ELR (cell line): Measurements from ENCODE around the gene GTF2A1.
A peak's percentile ranks its signal among the peaks of the same experiment; 100 is the strongest.
"Not testable (repeated sequence)": the region's sequence is repeated elsewhere in the genome, so short reads cannot be mapped to it uniquely, and the experiment has no call there.

ENCODE experiments used
- DNase-seq: peaks from one replicate; pipeline ENCODE4 v3.0.0-alpha.2; 2015; ENCODE audit warnings: low read depth

The GTF2A1 gene

DNA sequence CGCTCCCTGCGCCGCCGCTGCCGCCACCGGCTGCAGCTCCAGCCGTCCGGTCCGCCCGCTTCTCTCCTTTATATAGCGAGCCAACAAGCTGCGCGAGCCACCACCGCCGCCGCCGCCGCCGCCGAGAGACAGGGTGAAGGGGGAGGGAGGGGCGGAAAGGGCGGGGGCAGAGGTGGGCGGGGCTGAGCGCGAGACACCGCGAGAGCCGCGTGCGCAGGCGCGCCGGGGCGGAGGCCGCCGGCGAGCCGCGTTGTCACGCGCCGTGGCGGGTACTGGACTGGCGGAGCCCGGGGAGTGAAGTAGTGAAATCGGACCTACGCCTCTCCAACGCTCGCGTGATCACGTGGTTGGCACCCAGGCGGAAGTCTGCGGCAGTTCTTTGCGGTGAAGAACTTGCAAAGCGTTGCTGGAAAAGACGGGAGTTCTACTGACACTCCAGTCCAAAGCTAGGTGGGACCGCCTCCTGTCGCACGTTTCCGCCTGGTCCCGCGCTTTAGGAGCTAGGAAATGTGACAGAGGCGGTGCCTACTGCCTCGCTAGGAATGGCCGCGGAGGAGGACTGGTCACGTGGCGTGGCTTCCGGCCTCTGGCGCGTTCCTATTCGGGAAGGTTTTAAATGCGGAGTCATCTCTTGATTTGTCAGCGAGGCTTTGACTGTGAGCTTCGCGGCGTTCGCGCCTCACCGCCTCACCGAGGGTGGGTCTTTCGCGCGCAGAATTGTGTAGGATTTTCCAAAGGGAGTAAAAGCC lies at the start of gene GTF2A1:
Gene GTF2A1, minus strand, starts transcription at position 130 of the 749 bp plus-strand sequence. CDS start 441 bp downstream, outside the sequence.
- DNase-seq: peak; percentile 94

DNA sequence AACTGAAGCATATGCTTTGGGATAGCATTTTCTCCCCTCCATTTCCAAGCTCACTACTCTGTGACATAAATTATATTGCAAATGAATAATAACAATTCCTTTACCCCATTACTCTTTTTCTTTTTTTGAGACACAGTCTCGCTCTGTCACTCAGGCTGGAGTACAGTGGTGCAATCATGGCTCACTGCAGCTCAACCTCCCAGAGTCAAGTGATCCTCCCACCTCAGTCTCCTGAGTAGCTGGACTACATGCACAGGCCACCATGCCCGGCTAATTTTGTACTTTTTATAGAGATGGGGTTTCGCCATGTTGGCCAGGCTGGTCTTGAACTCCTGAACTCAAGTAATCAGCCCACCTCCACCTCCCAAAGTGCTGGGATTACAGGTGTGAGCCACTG lies 49.2 kb upstream of the GTF2A1 start:
- no peak for DNase-seq

DNA sequence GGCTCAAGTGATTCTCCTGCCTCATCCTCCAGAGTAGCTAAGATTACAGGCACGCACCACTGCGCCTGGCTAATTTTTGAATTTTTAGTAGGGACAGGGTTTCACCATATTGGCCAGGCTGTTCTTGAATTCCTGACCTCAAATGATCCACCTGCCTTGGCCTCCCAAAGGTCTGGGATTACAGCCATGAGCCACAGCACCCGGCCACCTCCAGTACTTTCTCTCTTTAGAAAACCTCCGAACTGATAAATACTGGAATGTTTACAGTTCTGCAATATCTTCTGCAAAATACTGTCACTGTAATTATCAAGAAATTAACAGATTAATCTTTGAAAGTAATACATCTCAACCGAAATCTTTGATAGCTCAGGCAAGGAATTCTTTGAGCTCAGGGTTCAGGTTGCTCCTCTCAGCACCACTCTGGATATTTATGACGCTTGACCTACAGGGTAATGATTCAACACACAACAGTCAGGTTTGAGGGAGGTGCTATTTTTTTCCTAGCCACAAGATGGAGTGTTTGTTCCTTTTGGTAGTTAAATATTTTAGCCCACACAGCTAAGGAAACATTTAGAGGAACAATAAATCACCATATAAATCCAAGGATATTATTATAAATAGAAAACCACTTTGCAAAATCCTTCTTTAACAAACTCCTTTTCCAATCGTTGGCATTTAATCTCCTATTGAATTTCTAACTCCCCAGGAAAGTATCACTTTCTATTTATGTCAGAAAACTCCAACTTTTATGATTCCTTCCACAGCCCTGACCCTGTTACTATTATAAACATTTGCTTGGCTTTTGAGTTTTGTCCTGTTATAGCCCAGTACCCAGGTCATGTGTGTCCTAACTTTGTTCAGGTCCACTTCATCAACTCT lies 48.6 kb upstream of the GTF2A1 start:
- DNase-seq: peak; percentile 72

DNA sequence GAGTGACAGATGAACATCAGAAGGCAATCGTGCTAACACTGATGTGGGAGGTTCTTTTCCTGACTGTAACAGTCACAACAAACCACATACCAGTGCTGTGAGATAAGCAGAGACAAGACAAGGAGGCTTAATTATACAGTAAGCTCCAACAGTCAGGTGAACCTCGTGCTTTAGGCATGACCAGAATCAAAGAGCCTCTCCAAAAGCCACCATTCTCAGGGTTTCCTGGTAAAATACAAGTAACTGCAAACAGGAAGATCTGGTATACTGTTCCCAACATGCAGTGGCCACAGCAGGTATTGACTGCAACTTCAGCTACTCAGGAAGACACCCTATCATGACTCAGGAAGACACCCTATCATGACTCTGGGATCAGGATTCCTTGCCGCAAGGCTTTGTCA lies 47.3 kb upstream of the GTF2A1 start:
- peak; percentile 54 for DNase-seq

GRCh38 chr14:81265636-81266169 lies 44.9 kb upstream of the GTF2A1 start:
- DNase-seq: no peak

DNA sequence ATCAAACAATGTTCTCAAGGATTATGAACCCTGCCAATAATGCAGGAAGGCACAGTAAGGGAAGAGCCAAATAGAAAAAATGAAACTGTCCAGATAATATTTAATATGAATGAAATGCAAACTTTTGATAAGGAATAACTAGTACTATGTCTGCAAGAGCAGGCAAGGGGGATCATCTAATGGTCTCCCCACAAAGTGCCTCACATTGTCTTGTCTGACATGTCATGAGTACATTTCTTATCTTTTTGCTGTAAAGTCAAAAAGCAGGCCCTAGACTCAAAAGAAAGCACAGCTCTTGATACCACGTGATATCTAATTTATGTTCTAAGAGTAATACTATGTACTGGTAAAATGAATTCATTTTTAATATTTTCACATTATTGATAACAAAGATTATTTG lies 43.9 kb upstream of the GTF2A1 start:
- DNase-seq: no peak

- no peak for DNase-seq
Observed at GRCh38 chr14:81263777-81264410, 43.1 kb upstream of the GTF2A1 start.

GRCh38 chr14:81261176-81261575 lies 40.4 kb upstream of the GTF2A1 start:
- DNase-seq: no peak

DNA sequence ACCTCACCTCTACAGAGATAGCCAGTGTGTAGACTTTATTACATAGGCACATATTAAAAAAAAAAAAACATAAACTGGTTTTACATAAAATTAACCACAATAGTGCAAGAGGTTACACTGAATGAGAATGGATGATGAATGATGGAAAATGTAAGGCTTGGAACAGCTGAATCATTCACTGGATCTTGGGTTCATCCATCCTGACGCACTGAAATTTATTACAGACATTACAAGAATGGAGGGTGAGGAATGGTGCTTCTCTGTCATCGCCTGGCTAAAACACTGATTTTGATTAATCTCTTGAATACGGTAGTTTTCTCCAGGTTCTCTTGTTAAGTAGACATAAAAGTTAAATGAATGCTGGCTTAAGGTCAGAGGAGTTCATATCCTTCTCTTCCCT lies 40.0 kb upstream of the GTF2A1 start:
- DNase-seq: no peak

GRCh38 chr14:81256289-81256960 lies 35.7 kb upstream of the GTF2A1 start:
- DNase-seq: no peak

GRCh38 chr14:81252278-81252677 lies 31.5 kb upstream of the GTF2A1 start:
- DNase-seq: no peak

DNA sequence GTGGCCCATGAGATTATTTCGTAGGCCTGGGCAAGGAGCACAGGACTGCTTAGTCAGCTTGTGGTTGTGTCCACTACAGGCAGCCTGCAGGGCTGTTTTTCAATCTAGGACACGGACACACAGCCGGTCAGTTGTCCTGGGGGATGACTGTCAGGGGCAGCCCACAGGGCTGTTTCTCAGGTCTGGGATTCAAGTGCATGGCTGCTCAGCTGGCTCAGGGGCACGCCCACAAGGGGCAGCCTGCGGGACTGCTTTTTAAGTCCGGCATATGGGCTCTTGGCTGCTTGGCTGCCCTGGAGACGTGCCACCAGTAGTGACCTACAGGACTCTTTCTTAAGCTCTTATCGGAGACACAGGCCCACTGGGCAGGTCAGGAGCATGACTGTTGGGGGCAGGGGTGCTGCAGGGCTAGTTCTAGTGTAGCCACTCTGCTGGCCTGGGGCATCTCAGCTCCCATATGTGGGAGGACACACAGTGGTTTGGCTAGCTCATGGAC lies 26.6 kb upstream of the GTF2A1 start:
- DNase-seq: peak; percentile 64

DNA sequence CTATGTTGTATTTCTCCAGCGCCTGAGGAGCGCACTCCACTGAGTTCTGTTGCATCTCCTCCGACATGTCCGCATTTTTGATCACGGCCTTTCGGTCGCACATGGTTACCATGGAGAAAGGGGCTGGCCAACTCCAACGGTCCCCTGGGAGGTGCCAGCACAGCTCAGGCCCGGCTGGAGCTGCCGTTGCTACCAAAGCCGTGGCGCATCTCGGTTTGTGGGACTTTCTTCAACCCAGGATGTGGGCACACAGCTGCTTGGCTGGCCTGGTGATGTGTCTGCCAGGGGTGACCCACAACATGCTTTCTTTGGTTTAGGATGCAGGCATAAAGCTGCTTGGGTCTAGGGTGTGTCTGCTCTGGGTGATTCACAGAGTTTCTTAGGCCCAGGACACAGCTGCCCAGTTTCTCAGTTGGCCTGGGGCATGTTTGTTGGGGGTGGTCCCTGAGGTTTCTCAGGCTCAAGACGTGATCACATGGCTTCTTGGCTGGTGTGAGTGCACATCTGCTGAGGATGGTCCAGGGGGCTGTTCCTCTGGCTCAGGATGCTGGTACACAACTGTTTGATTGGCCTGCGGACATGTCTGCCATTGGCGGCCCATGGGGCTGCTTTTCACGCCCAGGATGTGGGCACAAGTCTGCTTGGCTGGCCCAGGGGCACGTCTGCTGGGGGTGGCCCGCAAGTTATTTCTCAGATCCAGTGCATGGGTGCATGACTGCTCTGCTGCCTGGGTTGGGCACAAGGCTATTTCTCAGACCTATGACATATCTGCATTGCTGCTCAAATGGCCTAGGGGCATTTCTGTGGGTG lies 25.9 kb upstream of the GTF2A1 start:
- DNase-seq: peak; percentile 13

DNA sequence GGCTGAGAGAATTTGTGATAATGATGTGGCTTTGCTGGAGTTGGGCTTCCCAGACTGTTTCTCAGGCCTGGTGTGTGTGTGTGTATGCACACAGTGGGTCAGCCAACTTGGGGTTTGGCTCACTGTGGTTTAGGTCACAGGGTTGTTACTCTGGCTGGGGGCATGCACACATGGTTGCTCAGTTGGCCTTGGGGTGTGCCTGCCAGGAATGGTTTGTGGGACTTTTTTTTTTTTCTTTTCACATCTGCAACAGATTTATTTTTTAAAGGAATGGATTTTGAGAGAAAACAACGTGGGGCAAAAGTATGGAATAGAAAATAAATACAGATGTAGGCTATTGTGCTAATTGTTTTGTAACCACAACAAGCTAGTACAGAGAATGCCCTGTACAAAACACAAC lies 25.0 kb upstream of the GTF2A1 start:
- no peak for DNase-seq

DNA sequence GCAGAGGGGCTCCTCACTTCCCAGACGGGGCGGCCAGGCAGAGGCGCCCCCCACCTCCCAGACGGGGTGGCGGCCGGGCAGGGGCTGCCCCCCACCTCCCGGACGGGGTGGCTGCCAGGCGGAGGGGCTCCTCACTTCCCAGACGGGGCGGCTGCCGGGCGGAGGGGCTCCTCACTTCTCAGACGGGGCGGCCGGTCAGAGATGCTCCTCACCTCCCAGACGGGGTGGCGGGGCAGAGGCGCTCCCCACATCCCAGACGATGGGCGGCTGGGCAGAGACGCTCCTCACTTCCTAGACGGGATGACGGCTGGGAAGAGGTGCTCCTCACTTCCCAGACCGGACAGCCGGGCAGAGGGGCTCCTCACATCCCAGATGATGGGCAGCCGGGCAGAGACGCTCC lies 23.7 kb upstream of the GTF2A1 start:
- DNase-seq: not testable (repeated sequence)

DNA sequence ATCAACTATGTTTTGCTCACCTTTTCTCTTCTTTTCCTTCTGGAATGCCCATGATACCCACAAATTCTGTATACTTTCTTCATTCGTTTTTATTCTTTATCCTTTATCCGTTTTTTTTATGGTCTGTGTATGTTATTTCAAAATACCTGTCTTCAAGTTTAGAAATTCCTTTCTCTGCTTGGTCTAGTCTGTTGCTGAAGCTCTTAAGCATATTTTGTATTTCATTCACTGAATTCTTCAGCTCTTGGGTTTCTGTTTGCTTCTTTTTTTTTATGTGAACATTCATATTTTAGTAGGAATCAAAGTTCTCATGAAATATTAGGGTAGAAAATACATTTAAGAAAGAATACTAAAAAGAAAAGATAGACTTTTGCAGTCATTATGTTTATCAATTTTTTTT lies 22.7 kb upstream of the GTF2A1 start:
- no peak for DNase-seq

- not testable (repeated sequence) for DNase-seq
Observed at GRCh38 chr14:81236849-81237248, 16.1 kb upstream of the GTF2A1 start.

DNA sequence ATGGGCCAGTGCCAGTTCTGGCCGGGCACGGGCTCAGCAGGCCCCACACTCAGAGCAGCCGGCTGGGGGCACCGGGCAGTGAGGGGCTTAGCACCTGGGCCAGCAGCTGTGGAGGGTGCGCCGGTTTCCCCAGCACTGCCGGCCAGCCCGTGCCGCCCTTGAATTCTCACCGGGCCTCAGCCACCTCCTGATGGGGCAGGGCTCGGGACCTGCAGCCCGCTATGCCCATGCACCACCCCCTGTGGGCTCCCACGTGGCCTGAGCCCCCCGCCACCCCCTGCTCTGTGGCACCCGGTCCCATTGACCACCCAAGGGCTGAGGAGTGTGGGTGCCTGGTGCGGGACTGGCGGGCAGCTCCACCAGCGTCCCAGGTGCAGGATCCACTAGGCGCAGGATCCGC lies 15.4 kb upstream of the GTF2A1 start:
- DNase-seq: no peak

DNA sequence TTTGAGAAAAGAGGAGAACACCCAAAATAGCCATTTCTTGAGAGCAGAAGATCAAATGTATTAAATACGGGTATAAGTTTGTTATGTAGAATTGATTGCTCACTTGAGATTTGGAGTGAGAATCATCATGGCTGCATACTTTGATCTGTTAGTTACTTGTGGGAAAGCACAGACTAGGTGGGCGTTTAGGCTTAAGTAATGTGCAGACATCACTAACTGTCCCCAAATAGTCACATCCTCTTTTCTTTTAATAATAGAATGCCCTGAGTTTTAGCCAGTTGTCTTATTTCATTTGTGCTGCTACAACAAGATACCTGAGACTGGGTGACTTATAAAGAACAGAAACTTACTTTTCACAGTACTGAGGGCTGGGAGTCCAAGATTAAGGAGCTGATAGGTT lies 14.3 kb upstream of the GTF2A1 start:
- no peak for DNase-seq

- DNase-seq: no peak
Observed at GRCh38 chr14:81234278-81234677, 13.5 kb upstream of the GTF2A1 start.

- no peak for DNase-seq
Observed at GRCh38 chr14:81233615-81234014, 12.9 kb upstream of the GTF2A1 start.
